ENCODE data around the gene ODAM. TPM values are rescaled to one million over a fixed set of nuclear protein-coding genes. Genes with fewer than 3 reads are reported as not detected.
"Not testable (repeated sequence)": the region's sequence is repeated elsewhere in the genome, so short reads cannot be mapped to it uniquely, and the experiment has no call there.

ODAM gene
- total RNA-seq, 4 donors from 2014 or later: 1.1 TPM; not detected in 3

- no peaks in the 10 kb centered on the region for H3K27me3 ChIP-seq
- H3K36me3 ChIP-seq: no peaks in the 10 kb centered on the region
- no peak within 1 kb of the TSS for H3K27ac ChIP-seq
- H3K4me1 ChIP-seq: no peaks in the 10 kb centered on the region
- no peak within 1 kb of the TSS for H3K4me3 ChIP-seq
- H3K9me3 ChIP-seq: no peaks in the 10 kb centered on the region
- ATAC-seq: no peak
- WGBS, 2 donors (ENCODE audit: low coverage in 1 of 2): 43 to 58% methylated on average over 2 of the region's 2 CpGs
- no peak for TF ChIP-seq POLR2AphosphoS5 (IDR thresholded peaks at IDR 0.05)
- TF ChIP-seq POLR2A (IDR thresholded peaks at IDR 0.05): no peak
- TF ChIP-seq EP300 (IDR thresholded peaks at IDR 0.05): no peak
- TF ChIP-seq CTCF (IDR thresholded peaks at IDR 0.05): no peak
These were observed 30.3 kb downstream of the ODAM start, which contains the start of gene FDCSP for GRCh38 chr4:70225824-70226223. TSS of gene FDCSP (plus strand) at chr4:70226124. CDS start at chr4:70231195, 5,071 bp downstream.

DNA sequence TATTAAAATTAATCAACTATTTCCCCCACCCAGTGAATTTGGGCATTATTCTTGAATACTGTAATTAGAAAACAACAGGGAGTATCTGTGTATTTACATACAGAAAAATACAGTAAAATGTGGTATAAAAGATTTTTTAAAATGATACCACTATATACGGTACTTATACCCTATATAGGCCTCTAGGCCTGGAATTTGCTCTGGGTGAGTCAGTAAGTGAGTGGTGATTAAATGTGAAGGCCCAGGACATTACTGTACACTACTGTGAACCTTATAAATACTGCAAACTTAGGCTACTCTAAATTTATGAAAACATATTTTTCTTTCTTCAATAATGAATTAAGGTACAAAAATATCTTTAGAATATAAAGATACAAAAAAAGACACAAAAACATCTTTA, 40.6 kb downstream of the ODAM start:
- no peak for ATAC-seq
- 38 to 100% methylated on average over 1 of the region's 1 CpG for WGBS, 2 donors (ENCODE audit: low coverage in 1 of 2)
- H3K36me3 ChIP-seq: no peaks in the 10 kb centered on the region

DNA sequence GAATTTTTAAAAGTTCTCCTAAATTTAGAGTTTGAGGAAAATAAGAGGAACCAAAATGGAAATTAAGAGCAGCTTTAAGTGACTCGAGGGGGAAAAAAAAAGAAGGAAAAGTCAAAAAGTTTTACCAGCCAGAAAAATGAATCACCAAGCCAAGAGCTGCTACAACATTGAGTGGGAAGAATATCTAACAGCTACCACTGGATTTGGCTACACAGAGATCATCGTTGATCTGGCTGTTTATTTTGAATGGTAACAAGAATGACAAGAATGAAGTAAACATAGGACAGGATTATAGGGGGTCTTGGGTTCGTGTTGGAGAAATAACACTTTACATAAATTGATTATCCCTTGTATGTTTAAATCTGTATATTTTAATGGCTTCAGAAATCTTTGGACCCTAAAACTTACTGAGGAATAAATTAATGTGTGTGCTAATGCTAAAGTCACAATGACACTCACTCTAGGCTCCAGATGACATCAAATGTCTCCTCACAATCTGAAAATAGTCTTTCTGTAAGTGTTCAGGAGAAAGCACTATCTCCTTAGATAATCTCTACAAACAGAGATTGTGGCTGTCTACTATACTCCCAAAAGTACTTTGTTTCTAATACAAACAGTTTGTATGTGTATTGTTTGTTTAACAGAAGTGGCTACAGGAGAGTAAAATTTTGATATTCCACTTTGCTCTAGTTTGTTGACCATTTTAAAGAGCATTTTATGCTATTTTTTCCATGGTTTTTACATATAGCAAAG, 43.8 kb downstream of the ODAM start:
- H3K27me3 ChIP-seq: no peaks in the 10 kb centered on the region
- no peak overlapping the region for H3K27ac ChIP-seq
- 15 to 17% methylated on average over 3 of the region's 3 CpGs for WGBS, 2 donors (ENCODE audit: low coverage in 1 of 2)
- no peak for ATAC-seq
- no peaks in the 10 kb centered on the region for H3K36me3 ChIP-seq
- H3K4me1 ChIP-seq: no peaks in the 10 kb centered on the region
- no peaks in the 10 kb centered on the region for H3K9me3 ChIP-seq
- no peak overlapping the region for H3K4me3 ChIP-seq
- TF ChIP-seq POLR2A (IDR thresholded peaks at IDR 0.05) (no peak), EP300 (IDR thresholded peaks at IDR 0.05) (no peak), CTCF (IDR thresholded peaks at IDR 0.05) (no peak), POLR2AphosphoS5 (IDR thresholded peaks at IDR 0.05) (no peak)

More for the DNA sequence above, 40.6 kb downstream of the ODAM start:
- no peak overlapping the region for H3K27ac ChIP-seq
- H3K4me1 ChIP-seq: no peaks in the 10 kb centered on the region
- no peak overlapping the region for H3K4me3 ChIP-seq
- H3K9me3 ChIP-seq: no peaks in the 10 kb centered on the region
- no peaks in the 10 kb centered on the region for H3K27me3 ChIP-seq
- TF ChIP-seq POLR2A (IDR thresholded peaks at IDR 0.05) (no peak), CTCF (IDR thresholded peaks at IDR 0.05) (no peak), POLR2AphosphoS5 (IDR thresholded peaks at IDR 0.05) (no peak), EP300 (IDR thresholded peaks at IDR 0.05) (no peak)

DNA sequence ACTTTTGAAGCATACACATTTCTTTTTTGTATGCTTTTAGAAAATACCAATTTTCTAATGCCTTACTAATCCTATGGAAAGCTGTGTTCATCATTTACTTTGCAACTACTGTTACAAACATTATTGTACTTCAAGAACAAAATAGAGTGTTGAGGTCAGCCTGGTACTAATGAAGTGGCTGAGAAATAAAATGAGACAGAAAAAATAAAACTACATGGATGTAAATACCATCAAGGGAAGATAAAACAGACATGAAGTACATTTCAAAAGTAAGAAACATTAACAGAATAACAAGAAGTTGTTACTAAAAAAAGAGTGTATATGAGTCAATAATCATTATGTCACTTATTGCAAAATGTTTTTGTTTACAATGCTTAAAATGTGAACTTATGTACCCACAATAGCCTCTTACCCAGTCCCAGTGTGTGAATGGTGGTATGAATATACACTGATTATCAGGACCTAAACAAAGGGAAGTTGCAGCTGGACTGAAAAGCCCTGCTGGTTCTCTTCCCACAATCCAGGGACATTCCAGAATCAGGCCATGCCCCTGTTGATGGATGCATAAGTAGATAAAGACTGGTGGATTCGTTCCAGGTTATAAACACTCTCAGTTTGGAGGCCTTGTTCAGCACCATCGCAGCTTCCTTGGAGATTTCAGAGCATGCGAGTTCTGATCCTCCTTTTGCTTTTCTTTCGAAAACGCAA, 44.5 kb downstream of the ODAM start:
- TF ChIP-seq POLR2A (IDR thresholded peaks at IDR 0.05): no peak
- TF ChIP-seq CTCF (IDR thresholded peaks at IDR 0.05): no peak
- TF ChIP-seq EP300 (IDR thresholded peaks at IDR 0.05): no peak
- TF ChIP-seq POLR2AphosphoS5 (IDR thresholded peaks at IDR 0.05): no peak
- no peak overlapping the region for H3K27ac ChIP-seq
- no peaks in the 10 kb centered on the region for H3K9me3 ChIP-seq
- whole genome bisulfite sequencing, 2 donors (ENCODE audit: low coverage in 1 of 2): 32% methylated on average over 5 of the region's 5 CpGs
- H3K27me3 ChIP-seq: no peaks in the 10 kb centered on the region
- ATAC-seq: no peak
- H3K36me3 ChIP-seq: no peaks in the 10 kb centered on the region
- no peak overlapping the region for H3K4me3 ChIP-seq
- H3K4me1 ChIP-seq: no peaks in the 10 kb centered on the region

GRCh38 chr4:70242297-70242696, 46.8 kb downstream of the ODAM start, which contains the start of gene CSN3:
TSS of gene CSN3 (plus strand) at chr4:70242597. CDS start at chr4:70244820, 2,223 bp downstream.
- not testable (repeated sequence) for H3K27me3 ChIP-seq, H3K27ac ChIP-seq, ATAC-seq, H3K36me3 ChIP-seq, H3K4me3 ChIP-seq, H3K9me3 ChIP-seq, H3K4me1 ChIP-seq
- 86 to 94% methylated on average over 2 to 3 of the region's 3 CpGs for WGBS, 2 donors (ENCODE audit: low coverage in 1 of 2)
